Stimulated activated CD8-positive, alpha-beta memory T cell treated with anti-CD3 and anti-CD28 coated beads, Interleukin-12 subunit alpha, Interleukin-12 subunit beta, amount 100 ng/mL, for 4 hours (primary cell): ENCODE results near the gene PCDHGB2.
"Not testable (repeated sequence)": the region's sequence is repeated elsewhere in the genome, so short reads cannot be mapped to it uniquely, and the experiment has no call there.

Source experiments
- DNase-seq: peaks from one replicate; pipeline ENCODE4 v3.0.0-alpha.2; 2020; ENCODE audit warnings: low read depth

PCDHGB2 gene

GRCh38 chr5:141349917-141350619 lies 9.7 kb upstream of the PCDHGB2 start, which contains the start of gene PCDHGB1:
Gene PCDHGB1, plus strand, starts transcription at chr5:141350099. Its CDS starts 162 bp downstream, at chr5:141350261.
- DNase-seq: no peak

GRCh38 chr5:141351591-141351990 lies 8.2 kb upstream of the PCDHGB2 start:
- DNase-seq: no peak

GRCh38 chr5:141354900-141355469 lies 4.8 kb upstream of the PCDHGB2 start, which contains the start of gene PCDHGA4:
Gene PCDHGA4, plus strand, starts transcription at chr5:141355021. Its CDS starts 87 bp downstream, at chr5:141355108.
- no peak for DNase-seq

- DNase-seq: no peak
These were observed 4.2 kb upstream of the PCDHGB2 start for GRCh38 chr5:141355641-141356040.

- DNase-seq: no peak
These were observed 3.7 kb upstream of the PCDHGB2 start for GRCh38 chr5:141356133-141356532.

- no peak for DNase-seq
These were observed 2.8 kb upstream of the PCDHGB2 start for GRCh38 chr5:141356950-141357349.

- DNase-seq: no peak
These were observed 891 bp downstream of the PCDHGB2 start for GRCh38 chr5:141360685-141361084.

- no peak for DNase-seq
These were observed 2.9 kb downstream of the PCDHGB2 start for GRCh38 chr5:141362719-141363118.

- DNase-seq: no peak
These were observed 4.3 kb downstream of the PCDHGB2 start, which contains the start of gene PCDHGA5 for GRCh38 chr5:141363952-141364660. Gene PCDHGA5, plus strand, starts transcription at chr5:141364162. Its CDS starts 169 bp downstream, at chr5:141364331.

GRCh38 chr5:141366016-141366896 lies 6.5 kb downstream of the PCDHGB2 start:
- no peak for DNase-seq

- no peak for DNase-seq
These were observed 10.4 kb downstream of the PCDHGB2 start, which contains the start of gene PCDHGB3 for GRCh38 chr5:141369994-141370848. Gene PCDHGB3, plus strand, starts transcription at chr5:141370242. Its CDS starts 153 bp downstream, at chr5:141370395.

GRCh38 chr5:141371572-141372475 lies 12.0 kb downstream of the PCDHGB2 start:
- no peak for DNase-seq

- no peak for DNase-seq
These were observed 14.0 kb downstream of the PCDHGB2 start, which contains the start of gene PCDHGA6 for GRCh38 chr5:141373673-141374317. Gene PCDHGA6, plus strand, starts transcription at chr5:141373891. Its CDS starts 193 bp downstream, at chr5:141374084.

- no peak for DNase-seq
These were observed 14.8 kb downstream of the PCDHGB2 start for GRCh38 chr5:141374627-141375026.

- DNase-seq: not testable (repeated sequence)
These were observed 15.8 kb downstream of the PCDHGB2 start for GRCh38 chr5:141375444-141376155.

- no peak for DNase-seq
These were observed 22.9 kb downstream of the PCDHGB2 start, which contains the start of gene PCDHGA7 for GRCh38 chr5:141382469-141383294. Gene PCDHGA7, plus strand, starts transcription at chr5:141382742. Its CDS starts 158 bp downstream, at chr5:141382900.

- no peak for DNase-seq
These were observed 23.6 kb downstream of the PCDHGB2 start for GRCh38 chr5:141383345-141383744.
